Mucosa of descending colon (tissue), 3 donors: Measurements from ENCODE around the gene DMXL2. TPM values are rescaled to one million over a fixed set of nuclear protein-coding genes. Genes with fewer than 3 reads are reported as not detected.
"Not testable (repeated sequence)": the region's sequence is repeated elsewhere in the genome, so short reads cannot be mapped to it uniquely, and the experiment has no call there.

Experiments used
- ATAC-seq: fragments of 200-7000 bp; cut with Tn5 transposase; one replicate; pipeline ENCODE4 v1.9.1; 2020; ENCODE audit warnings: mild to moderate bottlenecking, moderate library complexity
- DNase-seq, 3 donors: peaks; one replicate each; pipeline ENCODE4 v3.0.0-alpha.2; 2020
- H3K36me3 ChIP-seq: fragments of 200-600 bp; one replicate; pipeline ENCODE4 v1.8.0; 2021; ENCODE audit warnings: low read depth, mild to moderate bottlenecking
- H3K4me1 ChIP-seq: fragments of 200-600 bp; one replicate; pipeline ENCODE4 v1.8.0; 2021; ENCODE audit warnings: low read depth, mild to moderate bottlenecking
- H3K4me3 ChIP-seq: fragments of 200-600 bp; one replicate; pipeline ENCODE4 v1.8.0; 2021; ENCODE audit warnings: mild to moderate bottlenecking
- H3K9me3 ChIP-seq: fragments of 200-600 bp; one replicate; pipeline ENCODE4 v1.8.0; 2021; ENCODE audit warnings: mild to moderate bottlenecking
- intact Hi-C, 2 donors: fragments of 100-400 bp; cut with DNase I in 1 of 2; cut with micrococcal nuclease in 1 of 2; formaldehyde crosslinking; loops; one replicate each; pipeline versions ENCODE4 v1.11.0 to v1.11.1; 2022; cut with DNase I, micrococcal nuclease
- total RNA-seq, 3 donors: library from RNA; stranded (reverse); fragmentation: NEBNext Ultra II Directional in 2 of 3; extraction: Animal tissue kit (Norgen Biotek cat#: 25700) in 2 of 3; gene quantifications; one replicate each; pipeline versions ENCODE4 v1.2.1 to v1.2.4, GENCODE V29; 2021 to 2023
- TF ChIP-seq, protein P1 (sequence below): fragments of 200-600 bp; IDR thresholded peaks from one replicate; pipeline ENCODE4 v1.8.0; 2022; ENCODE audit warnings: antibody characterized with exemption, mild to moderate bottlenecking
- donor health status: DM: no; HTN: no; CAD: no; lungs with moderate emphysema.
- donor health status: DM: no; HTN: no; CAD: no.
- donor health status: DM: no; HTN: yes; CAD: no.

The DMXL2 gene
- total RNA-seq, 3 donors from 2014 or later, result 36.5 to 45.5 (median 43.0) TPM

DNA sequence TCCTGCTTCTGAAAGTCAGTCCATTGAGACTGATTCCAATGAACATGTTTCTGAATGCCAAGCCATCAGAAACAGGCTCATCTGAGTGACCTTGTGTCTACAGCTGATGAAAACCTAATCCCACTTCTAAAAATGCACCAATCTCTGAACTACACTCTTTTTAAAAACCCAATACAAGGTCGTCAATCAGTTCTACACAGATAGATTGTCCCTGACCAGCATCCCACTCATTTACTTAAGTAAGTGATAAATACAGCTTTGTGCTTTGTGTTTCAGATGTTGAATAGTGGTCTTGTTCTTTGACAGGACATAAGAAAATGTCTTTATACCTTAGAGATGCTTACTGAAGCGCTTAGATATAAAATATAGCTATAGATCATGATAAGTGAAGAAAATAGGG lies 38.5 kb upstream of the DMXL2 start:
- intact Hi-C loops, result no loop called here
- no peak for ATAC-seq
- H3K36me3 ChIP-seq, result no peaks in the 10 kb centered on the region
- no peaks in the 10 kb centered on the region for H3K4me1 ChIP-seq
- H3K9me3 ChIP-seq, result no peaks in the 10 kb centered on the region
- no peak overlapping the region for H3K4me3 ChIP-seq
- no peak for DNase-seq
- TF ChIP-seq, protein P1, sequence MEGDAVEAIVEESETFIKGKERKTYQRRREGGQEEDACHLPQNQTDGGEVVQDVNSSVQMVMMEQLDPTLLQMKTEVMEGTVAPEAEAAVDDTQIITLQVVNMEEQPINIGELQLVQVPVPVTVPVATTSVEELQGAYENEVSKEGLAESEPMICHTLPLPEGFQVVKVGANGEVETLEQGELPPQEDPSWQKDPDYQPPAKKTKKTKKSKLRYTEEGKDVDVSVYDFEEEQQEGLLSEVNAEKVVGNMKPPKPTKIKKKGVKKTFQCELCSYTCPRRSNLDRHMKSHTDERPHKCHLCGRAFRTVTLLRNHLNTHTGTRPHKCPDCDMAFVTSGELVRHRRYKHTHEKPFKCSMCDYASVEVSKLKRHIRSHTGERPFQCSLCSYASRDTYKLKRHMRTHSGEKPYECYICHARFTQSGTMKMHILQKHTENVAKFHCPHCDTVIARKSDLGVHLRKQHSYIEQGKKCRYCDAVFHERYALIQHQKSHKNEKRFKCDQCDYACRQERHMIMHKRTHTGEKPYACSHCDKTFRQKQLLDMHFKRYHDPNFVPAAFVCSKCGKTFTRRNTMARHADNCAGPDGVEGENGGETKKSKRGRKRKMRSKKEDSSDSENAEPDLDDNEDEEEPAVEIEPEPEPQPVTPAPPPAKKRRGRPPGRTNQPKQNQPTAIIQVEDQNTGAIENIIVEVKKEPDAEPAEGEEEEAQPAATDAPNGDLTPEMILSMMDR, result no peak

DNA sequence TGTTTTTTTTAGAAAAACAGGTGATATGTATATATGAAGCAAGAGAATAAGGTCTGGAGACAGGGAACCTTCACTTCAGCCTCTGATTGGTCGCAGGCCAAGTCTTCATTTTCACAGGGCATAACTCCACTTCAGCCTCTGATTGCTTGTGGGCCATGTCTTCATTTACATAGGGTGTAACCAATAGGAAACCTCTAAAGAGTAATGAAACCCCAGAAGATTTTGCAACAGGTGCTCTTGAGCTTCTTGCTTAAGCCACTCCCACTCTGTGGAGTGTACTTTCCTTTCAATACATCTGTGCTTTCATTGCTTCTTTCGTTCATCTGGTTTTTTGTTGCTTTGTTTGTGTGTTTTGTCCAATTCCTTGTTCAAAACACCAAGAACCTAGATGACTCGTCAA lies 36.1 kb upstream of the DMXL2 start:
- ATAC-seq, result no peak
- TF ChIP-seq, protein P1, result no peak
- Histone ChIP-seq H3K9me3 (no peaks in the 10 kb centered on the region), H3K4me3 (no peak overlapping the region), H3K4me1 (no peaks in the 10 kb centered on the region), H3K36me3 (no peaks in the 10 kb centered on the region)
- DNase-seq, result no peak
- intact Hi-C loops, result no loop called here

DNA sequence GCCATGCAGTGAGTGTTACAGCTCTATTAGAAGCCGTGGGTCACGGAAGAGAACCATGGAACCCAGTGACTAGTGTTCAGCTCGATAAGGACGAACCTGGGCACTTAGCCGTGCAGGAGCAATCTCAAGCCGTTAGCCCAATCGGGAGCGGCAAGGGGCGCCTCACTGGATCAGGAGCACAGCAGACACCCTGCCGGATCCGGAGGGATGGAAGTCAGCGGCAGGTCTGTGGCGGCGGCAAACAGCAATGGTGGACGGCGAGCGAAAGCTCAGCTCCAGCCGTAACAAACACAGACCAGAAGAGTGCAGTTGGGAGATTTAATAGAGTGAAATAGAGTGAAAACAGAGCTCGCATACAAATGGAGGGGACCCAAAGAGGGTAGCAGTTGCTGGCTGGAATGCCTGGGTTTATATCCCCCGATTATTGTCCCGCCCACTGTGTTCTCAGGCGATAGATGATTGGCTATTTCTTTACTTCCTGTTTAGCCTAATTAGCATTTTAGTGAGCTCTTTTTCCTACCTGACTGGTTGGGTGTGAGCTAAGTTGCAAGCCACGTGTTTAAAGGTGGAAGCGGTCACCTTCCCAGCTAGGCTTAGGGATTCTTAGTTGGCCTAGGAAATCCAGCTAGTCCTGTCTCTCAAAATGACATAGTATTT lies 33.0 kb upstream of the DMXL2 start:
- H3K36me3 ChIP-seq, intact Hi-C loops, H3K4me3 ChIP-seq, H3K4me1 ChIP-seq, DNase-seq, ATAC-seq, H3K9me3 ChIP-seq: not testable (repeated sequence)

DNA sequence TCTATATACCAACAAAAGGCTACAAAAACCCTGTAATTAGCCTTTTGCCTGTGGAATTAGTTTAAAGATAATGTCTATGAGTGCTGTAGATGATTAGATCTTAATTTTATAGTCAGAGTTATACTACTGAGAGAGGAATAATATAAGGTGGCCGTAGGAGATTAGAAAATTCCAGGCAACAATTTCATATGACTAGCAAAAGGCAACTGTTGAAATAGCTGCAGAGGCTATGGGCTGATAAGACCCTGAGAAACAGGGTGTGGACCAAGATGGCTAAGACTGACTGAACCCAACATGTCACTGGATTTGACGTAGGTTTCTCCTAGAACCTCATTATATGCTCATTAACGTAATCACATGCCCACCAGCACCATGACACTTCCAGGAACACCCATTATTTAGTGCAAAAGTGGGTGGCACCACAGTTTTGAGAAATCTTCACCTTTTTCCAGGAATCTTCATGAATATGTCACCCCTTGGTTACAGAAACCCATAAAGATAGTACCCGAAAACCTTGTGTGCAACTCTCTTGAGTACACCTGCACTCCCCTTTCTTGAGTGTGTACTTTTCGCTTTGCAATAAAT lies 29.6 kb upstream of the DMXL2 start:
- intact Hi-C loops, result no loop called here
- DNase-seq (no peak), ATAC-seq (no peak)
- no peaks in the 10 kb centered on the region for H3K9me3 ChIP-seq
- no peaks in the 10 kb centered on the region for H3K4me1 ChIP-seq
- TF ChIP-seq, protein P1, result no peak
- H3K4me3 ChIP-seq, result no peak overlapping the region
- H3K36me3 ChIP-seq, result no peaks in the 10 kb centered on the region

DNA sequence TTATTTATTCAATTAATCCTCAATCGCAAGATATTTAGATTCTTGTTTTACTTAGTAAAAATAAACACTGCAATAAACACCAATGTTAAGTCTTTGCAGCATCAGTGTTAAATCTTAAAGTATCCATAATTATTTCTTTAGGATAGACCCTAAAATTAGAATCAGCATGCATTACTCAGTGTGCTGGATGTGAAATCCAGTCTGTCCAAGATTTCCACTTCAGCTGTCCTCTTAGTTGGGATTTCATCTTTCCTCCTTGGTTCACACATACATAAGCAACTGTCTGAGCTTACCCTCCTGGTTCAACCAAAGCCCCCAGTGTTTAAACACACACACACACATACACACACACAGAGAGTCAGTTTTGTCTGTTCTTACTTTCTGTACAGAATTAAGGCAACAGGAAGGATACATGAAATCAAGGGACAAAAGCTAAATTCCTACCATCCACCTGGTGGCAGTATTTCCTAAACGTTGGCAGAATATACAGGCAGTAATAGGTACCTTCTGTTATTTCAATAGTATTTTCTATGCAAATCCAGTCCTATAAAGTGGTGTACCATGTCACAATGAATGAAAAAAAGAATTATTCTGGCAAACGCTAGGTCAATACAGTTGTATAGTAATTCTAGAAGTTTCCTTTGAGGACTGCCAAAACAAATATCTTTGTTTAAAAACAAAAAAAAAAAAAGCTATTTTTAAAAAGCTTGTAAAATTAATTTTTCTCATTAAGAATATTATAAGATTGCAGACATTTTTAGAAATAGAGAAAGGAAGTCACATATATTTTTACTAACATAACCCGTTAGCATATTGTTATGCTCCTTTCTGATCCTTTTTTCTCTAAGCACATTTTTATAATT lies 27.3 kb upstream of the DMXL2 start:
- no peaks in the 10 kb centered on the region for H3K4me1 ChIP-seq
- no peaks in the 10 kb centered on the region for H3K36me3 ChIP-seq
- H3K4me3 ChIP-seq, result no peak overlapping the region
- TF ChIP-seq, protein P1, result peak; percentile 25
- no peaks in the 10 kb centered on the region for H3K9me3 ChIP-seq
- DNase-seq (peak in 1 of 3 donors; percentile 77), ATAC-seq (peak; percentile 88)
- intact Hi-C loops, result loop anchor here (1.0 to 2.0 kb wide), 2 partner anchors 124 to 127 kb away; no protein-coding TSS in a partner anchor

DNA sequence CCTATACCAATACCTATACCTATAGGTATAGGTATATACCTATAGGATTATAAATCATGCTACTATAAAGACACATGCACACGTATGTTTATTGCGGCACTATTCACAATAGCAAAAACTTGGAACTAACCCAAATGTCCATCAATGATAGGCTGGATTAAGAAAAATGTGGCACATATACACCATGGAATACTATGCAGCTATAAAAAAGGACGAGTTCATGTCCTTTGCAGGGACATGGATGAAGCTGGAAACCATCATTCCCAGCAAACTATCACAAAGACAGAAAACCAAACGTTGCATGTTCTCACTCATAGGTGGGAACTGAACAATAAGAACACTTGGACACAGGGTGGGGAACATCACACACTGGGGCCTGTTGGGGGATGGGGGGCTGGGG lies 26.1 kb upstream of the DMXL2 start:
- H3K9me3 ChIP-seq, intact Hi-C loops, H3K36me3 ChIP-seq, H3K4me1 ChIP-seq, DNase-seq, ATAC-seq, H3K4me3 ChIP-seq: not testable (repeated sequence)

DNA sequence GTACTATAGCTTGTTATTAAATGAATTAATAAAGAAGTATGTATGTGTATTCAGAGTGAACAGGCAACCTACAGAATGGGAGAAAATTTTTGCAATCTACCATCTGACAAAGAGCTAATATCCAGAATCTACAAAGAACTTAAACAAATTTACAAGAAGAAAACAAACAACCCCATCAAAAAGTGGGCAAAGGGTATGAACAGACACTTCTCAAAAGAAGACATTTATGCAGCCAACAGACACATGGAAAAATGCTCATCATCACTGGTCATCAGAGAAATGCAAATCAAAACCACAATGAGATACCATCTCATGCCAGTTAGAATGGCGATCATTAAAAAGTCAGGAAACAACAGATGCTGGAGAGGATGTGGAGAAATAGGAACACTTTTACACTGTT lies 25.5 kb upstream of the DMXL2 start:
- H3K9me3 ChIP-seq, intact Hi-C loops, H3K4me3 ChIP-seq, DNase-seq, H3K4me1 ChIP-seq, H3K36me3 ChIP-seq, ATAC-seq: not testable (repeated sequence)
